GM08714 (cell line): ENCODE data around the gene PPP1R37.
A peak's percentile ranks its signal among the peaks of the same experiment; 100 is the strongest.

Experiments used
- H3K4me3 ChIP-seq: fragments of 200-500 bp; sonication (Bioruptor generic); 2 replicates; pipeline ENCODE4 v1.5.1; 2014; ENCODE audit warnings: mild to moderate bottlenecking, low read length, inconsistent platforms
- ZNF274 ChIP-seq: IDR thresholded peaks from 2 replicates; pipeline ENCODE4 v1.6.1; 2012; ENCODE audit warnings: mild to moderate bottlenecking, low read depth, low read length

Gene PPP1R37

DNA sequence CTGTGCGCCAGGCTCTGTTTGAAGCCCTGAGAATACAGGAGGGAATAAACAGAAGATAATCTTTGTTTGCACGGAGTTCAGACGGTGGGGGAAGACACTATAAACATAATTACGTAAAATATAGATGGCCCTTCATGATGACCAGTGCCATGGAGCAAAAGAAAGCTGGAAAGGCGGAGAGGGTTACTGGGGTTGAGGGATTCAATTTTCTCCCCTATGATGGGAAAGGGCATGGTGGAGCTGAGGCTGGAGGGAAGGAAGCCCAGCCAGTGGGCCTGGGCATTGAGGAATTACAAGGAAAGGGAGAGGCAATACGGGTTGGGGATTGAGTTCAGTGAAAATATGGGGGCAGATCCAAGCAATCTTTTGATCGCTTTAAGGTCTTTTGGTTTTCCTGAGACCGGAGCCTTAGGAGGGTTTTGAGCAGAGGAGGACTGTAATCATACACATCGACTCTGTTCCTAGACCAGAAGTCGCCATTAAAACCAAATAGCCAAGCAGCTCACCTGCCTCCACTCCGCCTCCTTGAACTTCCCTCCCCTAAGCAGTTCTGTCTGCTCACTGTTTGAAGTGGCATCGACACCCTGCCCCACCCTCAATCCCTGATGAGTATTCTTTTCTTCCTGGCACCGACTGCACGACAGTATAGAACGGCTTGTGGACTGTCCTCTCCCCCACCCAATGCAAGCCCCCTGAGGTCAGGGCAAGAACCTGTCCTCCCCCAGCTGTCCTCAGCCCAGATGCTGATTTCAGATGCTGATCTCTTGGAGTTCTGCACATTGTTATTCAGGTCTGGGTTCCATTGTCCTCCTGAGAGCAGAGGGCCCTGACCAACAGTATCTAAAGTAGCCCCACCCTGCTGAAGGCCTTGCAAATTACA is 15.9 kb upstream of the PPP1R37 start:
- no peak for TF ChIP-seq ZNF274

DNA sequence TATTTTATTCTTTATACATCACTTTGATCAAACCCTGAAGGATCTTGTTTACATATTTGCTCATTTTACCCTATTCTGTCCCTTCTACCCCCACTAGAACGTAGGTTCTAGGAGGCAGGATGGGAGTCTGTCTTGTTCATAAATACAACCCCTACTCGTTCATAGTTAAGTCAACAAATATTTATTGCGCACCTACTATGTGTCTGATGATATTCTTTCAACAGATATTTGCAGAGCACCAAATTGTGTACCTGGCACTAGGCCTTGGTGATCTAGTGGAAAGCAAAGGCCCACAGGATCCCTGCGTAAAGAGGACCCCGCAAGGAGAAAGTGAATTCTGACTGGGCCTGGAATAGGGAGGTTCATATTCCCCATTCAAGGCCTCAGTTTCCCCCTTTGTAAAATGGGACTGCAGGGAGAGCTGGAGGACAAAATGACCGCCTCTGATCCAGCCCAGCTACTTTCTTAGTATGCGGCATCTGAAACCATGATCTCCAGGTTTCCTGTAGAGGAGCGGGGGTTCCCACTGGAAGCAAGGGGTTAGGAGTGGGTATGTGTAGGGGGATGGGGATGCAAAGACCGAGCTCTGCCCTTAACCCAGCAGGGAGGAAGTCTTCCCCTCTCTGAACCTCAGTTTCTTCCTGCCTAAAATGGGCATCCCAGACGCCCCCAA is 14.5 kb upstream of the PPP1R37 start:
- no peak for TF ChIP-seq ZNF274
- H3K4me3 ChIP-seq: peak overlapping the region; percentile 92; the same call in 1 of the 2 replicates

More for the DNA sequence above, 15.9 kb upstream of the PPP1R37 start:
- H3K4me3 ChIP-seq: peak overlapping the region; percentile 79; the same call in 1 of the 2 replicates

DNA sequence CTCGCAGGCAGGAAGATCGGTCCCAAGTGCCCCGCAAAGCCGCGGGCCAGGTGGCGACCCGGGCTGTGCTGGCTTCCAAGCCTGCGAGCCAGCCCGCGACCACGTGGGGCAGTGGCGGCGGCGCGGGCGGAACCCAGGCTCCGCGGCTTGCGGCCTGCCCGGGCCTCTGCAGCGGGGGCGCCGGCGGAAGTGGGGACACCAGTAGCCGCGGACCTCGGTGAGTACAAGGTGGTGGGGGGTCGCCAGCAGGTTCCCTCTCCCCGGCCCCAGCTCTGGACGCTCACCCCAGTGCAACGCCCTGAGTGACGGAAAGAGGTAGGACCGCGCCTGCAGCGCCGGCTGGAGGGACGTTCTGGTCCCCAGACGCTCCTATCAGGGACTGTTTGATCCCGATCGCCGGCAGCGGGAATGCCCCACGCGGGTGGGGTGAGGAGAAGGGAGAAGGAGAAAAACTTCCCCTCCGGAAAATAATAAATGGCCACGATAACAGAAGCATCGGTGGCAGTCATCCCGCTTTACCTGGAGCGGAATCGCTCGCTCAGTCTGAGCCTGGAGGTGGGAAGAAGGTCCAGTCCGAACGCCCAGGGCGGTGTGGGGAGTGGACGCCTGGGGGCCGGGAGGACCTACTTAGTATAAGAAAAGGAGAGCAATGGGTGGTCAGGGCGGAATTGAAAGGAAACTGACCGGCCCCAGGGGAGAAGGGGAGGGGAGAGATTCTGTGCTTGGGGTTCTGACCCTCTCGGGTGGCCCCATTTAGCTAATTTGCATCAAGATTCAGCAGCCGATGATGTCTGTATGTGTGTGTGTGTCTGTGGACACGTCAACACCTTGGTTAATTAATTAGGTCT is 13.7 kb upstream of the PPP1R37 start, which contains the start of gene GEMIN7:
TSS of gene GEMIN7 (plus strand) at position 198 of the 848 bp plus-strand sequence. CDS start 10,855 bp downstream, outside the sequence.
- peak within 1 kb of the TSS; percentile 92 for H3K4me3 ChIP-seq
- TF ChIP-seq ZNF274: no peak

DNA sequence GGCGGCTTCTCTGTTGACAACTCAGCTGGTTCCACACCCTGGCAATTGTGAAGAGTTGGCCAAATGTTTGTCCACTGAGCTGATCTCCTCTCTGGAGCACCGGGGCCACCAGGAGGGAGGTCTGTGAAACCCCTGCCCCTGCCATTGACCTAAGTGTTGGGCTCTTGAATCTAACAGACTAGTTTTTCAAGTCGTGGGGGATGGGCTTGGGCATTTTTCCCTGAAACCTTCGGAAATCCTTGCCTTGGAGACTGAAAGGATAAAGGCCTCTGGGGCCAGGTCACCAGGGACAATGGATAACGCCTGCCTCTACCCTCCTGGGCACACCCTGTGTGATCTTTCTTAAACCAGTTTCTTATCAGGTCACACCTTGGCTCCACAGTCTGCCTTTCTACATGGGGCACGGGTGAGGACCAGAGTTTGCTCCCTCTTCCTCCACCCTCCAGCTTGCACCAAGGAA is 13.0 kb upstream of the PPP1R37 start:
- peak overlapping the region; percentile 92 for H3K4me3 ChIP-seq
- no peak for TF ChIP-seq ZNF274

DNA sequence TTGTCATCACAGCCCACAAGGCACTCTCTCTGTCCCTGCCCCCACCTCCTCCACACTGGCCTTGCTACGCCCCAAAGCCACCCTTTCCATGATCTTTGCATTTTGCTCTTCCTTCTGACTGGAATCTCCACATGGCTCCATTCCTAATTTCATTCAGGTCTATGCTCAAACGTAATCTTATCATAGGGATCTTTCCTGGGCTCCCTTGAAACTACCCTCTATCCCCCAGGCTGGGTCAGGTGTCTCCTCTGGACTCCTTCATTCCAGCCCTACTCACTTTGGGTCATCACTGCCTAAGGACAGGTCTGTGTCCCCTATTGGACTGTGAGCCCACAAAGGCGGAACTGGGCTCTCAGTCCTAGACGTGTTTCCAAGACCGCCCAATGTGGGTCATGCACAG is 10.8 kb upstream of the PPP1R37 start:
- no peak for TF ChIP-seq ZNF274
- H3K4me3 ChIP-seq: no peak overlapping the region

DNA sequence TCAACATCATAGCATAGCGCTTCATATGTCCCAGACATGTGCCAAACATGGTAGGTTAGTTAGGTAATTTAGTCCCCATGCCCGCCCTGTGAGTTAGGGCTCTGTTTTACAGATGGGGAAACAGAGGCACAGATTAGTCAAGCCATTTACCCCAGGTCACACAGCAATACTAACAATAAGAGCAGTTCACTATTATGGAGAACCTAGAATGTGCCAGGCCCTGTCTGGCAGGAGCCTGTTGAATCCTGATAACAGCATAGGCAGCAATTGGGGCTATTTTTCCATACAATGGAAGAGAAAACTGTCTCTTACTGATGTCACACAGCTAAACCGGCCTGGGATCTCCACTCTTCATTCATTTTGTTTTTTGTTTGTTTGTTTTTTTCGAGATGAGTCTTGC is 6.5 kb upstream of the PPP1R37 start:
- no peak for TF ChIP-seq ZNF274
- H3K4me3 ChIP-seq: no peak overlapping the region

DNA sequence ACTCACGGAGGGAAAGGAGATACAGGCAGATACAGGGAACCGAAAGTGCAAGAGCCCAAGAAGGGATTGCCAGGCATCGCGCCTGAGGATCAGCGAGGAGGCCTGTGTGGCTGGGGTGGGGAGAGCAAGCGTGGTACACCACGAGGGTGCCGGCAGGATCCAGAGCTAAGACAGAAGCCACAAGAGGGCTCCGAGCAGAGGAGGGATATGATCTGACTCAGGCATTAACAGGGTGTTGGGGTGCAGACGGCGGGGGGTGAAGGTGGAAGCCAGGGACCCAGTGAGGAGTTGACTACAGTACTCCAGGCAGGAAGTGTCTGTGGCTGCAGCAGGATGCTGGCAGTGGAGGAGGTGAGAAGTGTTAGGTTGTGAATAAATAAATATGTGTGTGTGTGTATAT is 5.4 kb upstream of the PPP1R37 start:
- no peak for TF ChIP-seq ZNF274
- no peak overlapping the region for H3K4me3 ChIP-seq

DNA sequence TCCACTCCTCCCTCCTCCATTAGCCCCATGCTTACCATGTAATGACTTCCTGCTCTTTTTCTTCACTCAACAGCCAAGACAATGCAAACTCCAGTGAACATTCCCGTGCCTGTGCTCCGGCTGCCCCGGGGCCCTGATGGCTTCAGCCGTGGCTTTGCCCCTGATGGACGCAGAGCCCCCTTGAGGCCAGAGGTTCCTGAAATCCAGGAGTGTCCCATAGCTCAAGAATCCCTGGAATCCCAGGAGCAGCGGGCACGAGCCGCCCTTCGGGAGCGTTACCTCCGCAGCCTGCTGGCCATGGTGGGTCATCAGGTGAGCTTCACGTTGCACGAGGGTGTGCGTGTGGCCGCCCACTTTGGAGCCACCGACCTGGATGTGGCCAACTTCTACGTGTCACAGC is 2.9 kb upstream of the PPP1R37 start:
- TF ChIP-seq ZNF274: no peak
- H3K4me3 ChIP-seq: no peak overlapping the region

DNA sequence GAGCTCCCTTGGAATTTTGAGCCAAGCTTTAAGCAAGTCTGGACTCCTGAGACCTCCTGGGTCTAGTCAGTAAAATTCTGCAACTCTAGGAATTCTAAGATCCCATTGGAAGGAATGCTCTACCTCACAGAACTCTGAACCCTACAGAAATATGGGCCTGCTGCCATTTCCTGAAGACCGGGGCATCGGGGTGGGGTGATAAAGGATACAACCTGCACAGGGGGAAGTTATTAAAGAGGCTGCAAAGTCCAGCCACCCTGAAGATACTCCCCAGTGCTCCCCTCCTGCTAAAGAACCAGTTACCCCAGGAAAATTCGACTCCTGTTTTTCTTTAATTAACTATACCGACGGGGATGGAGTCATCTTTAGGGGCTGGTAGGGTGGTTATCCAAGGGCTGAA is 2.4 kb upstream of the PPP1R37 start:
- no peak for TF ChIP-seq ZNF274
- no peak overlapping the region for H3K4me3 ChIP-seq

DNA sequence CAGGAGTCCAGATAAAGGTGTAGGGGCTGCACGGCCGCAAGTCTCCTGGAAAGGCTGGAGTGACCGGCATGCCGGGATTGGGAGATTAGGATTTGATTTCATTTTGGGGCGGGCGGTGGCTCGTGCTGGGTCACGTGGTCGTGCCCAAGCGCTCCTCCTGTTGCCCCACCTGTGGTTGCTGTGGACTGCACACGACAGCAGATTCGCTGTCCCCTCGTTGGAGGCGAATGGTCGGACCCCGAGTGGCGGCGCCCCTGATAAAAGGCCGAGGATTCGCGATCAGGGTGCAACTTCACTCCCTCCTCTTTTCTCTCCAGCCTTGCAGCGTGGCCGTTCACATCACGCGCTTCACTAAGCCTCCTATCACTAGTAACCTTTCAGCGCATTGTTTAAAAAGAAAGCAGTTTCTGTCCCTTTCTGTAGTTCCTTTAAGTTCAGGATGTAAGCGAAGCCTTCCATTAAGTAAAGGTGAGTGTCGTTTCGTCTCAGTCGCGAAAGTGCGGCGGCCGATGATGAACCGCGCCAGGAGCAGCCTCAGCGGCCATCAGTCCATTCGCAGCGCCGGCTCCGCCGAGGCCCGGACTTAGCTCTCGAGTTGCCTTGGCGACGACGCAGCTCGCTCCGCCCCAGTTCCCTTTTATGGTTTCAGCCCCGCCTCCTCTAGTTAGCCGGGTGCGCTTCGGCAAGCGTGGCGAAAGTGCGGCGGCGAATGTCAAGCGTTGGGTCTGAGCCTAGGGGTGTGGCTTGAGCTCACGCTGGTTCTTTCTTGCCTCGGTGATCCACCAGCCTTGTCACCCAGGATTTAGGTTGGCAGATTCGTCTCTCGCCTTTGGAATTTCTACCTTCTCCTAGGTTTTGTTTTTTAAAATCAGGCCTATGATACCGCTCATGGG is 1.7 kb upstream of the PPP1R37 start:
- TF ChIP-seq ZNF274: no peak
- H3K4me3 ChIP-seq: peak overlapping the region; percentile 91

DNA sequence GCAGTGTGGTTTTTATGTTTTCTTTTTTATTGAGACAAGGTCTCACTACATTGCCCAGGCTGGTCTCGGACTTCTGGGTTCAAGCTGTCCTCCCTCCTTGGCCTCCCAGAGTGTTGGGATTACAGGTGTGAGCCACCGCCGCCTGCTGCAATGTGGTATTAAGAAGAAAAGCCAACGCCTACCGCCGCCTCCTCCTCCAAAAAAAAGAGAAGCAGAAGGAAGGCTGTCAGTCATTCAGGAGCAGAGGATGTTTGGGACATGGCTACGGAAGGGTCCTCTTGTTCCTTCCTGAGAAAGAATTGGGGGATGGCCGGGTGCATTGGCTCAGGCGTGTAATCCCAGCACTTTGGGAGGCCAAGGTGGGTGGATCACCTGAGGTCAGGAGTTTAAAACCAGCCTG is 1.2 kb downstream of the PPP1R37 start:
- peak overlapping the region; percentile 91 for H3K4me3 ChIP-seq
- no peak for TF ChIP-seq ZNF274

DNA sequence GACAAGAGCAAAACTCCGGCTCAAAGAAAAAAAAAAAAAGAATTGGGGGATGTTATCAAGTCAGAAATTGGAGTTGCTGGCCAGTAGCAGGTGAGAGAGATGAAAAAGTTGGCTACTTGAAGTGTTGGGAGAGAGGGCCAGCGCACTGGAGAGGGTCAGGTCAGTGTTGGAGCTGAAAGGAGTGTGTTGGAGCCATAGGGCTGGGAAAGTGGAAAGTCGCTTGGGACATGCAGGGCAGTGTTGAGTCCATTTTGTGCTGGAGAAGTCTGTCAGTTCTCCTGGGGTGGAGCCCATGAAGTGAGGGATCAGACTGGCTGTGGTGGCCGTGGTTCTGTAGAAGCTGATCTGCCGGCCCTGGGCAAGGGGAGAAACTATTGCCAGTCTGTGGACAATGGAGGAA is 1.7 kb downstream of the PPP1R37 start:
- TF ChIP-seq ZNF274: no peak
- H3K4me3 ChIP-seq: no peak overlapping the region; the same call in 1 of the 2 replicates
